ENCODE data around the gene OTOP2. TPM values are rescaled to one million over a fixed set of nuclear protein-coding genes. Genes with fewer than 3 reads are reported as not detected.

Gene OTOP2
- total and polyA plus RNA-seq, 9 of the 15 experiments (the other 6 are each of a cell fraction or from before 2014, with no cell fraction given): 0.04 to 0.36 (median 0.14) TPM; not detected in 1

- peaks cover 0 to 37% of the 10 kb centered on the region in 2 experiments; a peak in 3 of 5 replicates for H3K4me1 ChIP-seq (replicated peaks in 1 of 2; ENCODE audit: control insufficient read depth in 2 of 2, insufficient read depth in 2 of 2, low read length in 2 of 2)
- peak overlapping the region in 1 of 2 experiments; percentile 52; a peak in 1 of 4 replicates for H3K9ac ChIP-seq (ENCODE audit: insufficient read depth in 1 of 2, low read depth in 2 of 2, low read length in 2 of 2)
- H3K79me2 ChIP-seq (ENCODE audit: control insufficient read depth, insufficient read depth, low read length): no peaks in the 10 kb centered on the region
- H3K36me3 ChIP-seq (ENCODE audit: control insufficient read depth, insufficient read depth, low read length): no peaks in the 10 kb centered on the region
- no peak overlapping the region for H2AFZ ChIP-seq (ENCODE audit: low read depth, low read length)
- H3K4me2 ChIP-seq (ENCODE audit: insufficient read depth, low read length): no peak overlapping the region
- peaks cover 13 to 42% of the 10 kb centered on the region in 2 experiments; a peak in 4 of 5 replicates for H3K27me3 ChIP-seq (ENCODE audit: control insufficient read depth in 2 of 2, insufficient read depth in 2 of 2, low read length in 2 of 2)
- H3K4me3 ChIP-seq: no peak overlapping the region
- in situ Hi-C loops (cut with MboI): no loop called here
- H4K20me1 ChIP-seq (replicated peaks; ENCODE audit: control insufficient read depth, insufficient read depth, low read length): no peaks in the 10 kb centered on the region
- no peaks in the 10 kb centered on the region for H3K9me1 ChIP-seq (ENCODE audit: control insufficient read depth, insufficient read depth, low read length)
- FAIRE-seq: no peak
- no peak for ATAC-seq
- 19% methylated on average over 22 of the region's 32 CpGs for WGBS (ENCODE audit: insufficient coverage, low coverage, missing lambda C conversion rate)
- no TSS peak for BruUV-seq (replicated peaks)
- CTCF ChIA-PET (ENCODE audit: low intra/inter-chr PET ratio): no interaction called here
- H3K9me3 ChIP-seq (replicated peaks; ENCODE audit: control insufficient read depth, insufficient read depth, low read depth, low read length): peaks cover 4% of the 10 kb centered on the region; the same call in 1 of the 2 replicates
- H3K27ac ChIP-seq (ENCODE audit: extremely low read depth, low read depth, low read length): no peak overlapping the region
- TF ChIP-seq RERE (CRISPR knock-in tag; IDR thresholded peaks at IDR 0.05; ENCODE audit: borderline replicate concordance) (no peak), E2F3 (CRISPR knock-in tag; IDR thresholded peaks at IDR 0.05) (no peak), ZNF717 (CRISPR knock-in tag; IDR thresholded peaks at IDR 0.05) (no peak)
- POLR2A ChIA-PET: interaction anchor here (0.7 to 0.9 kb wide), 4 partner anchors 9 to 203 kb away, joined by 3 to 6 read pairs (median 4); partner anchors contain the start of gene JPT1
- DNase-seq (ENCODE audit: extremely low read depth in 1 of 4, low spot score in 3 of 4): peak in 1 of 4 experiments; percentile 38
- intact Hi-C loops (cut with micrococcal nuclease): no loop called here
Observed at GRCh38 chr17:74951680-74952421, 27.8 kb downstream of the OTOP2 start.
